ENCODE measurements around the gene ARHGEF35.
"Not testable (repeated sequence)": the region's sequence is repeated elsewhere in the genome, so short reads cannot be mapped to it uniquely, and the experiment has no call there.

The ARHGEF35 gene

DNA sequence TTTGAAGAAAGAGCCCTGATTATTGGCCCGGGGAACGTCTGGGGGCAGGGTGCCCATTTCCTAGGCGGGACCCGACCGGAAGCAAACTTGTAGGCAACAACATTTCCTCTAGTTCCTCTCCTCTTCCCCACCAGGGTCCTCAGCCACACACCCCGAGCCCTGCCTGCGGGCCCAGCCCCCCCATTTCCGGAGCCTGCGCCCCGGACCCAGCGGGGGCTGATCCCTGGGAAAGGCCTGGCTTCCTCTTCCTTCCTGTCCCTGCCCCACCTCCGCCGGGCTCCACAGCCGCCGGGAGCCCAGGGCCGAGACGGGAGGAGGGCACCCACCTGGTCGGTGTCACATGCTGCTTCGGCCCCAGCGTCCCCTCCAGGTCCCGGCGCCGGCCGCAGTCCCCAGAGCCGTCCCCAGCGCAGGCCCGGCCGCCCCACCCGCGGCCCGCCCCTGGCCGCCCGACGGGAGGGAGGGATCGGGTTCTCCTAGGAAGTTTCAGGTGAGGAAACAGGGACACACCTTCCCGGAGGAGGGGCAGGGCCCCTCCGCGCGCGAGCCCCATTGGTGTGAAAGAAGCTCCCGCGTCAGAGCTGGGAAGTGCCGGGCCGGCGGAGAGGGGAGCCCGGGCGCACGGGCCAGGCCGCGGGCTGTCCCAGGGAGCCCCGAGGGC is at the start of gene ARHGEF35:
Gene ARHGEF35 (minus strand): TSS at position 622 of the 661 bp plus-strand sequence. CDS start 7,450 bp downstream, outside the sequence.
- DNase-seq (ENCODE audit: low spot score), result not testable (repeated sequence)

DNA sequence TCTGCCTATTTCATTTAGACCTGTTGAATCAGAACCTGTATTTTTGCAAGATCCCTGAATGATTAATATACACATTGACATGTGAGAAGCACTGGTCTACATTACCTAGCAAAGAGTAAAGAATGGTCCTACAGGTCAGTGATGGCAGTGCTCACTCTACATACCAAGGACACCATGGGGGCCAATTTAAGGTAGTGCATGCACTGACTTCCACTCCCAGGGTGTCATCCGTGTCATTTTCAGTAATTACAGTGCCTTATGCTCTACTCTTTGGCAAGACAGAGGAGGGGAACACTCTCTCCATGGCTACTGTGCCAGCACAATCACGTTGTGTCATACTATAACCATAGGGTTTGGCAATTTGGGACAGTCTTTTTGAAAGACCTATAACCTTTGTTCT is 49.7 kb upstream of the ARHGEF35 start:
- not testable (repeated sequence) for DNase-seq (ENCODE audit: low spot score)

DNA sequence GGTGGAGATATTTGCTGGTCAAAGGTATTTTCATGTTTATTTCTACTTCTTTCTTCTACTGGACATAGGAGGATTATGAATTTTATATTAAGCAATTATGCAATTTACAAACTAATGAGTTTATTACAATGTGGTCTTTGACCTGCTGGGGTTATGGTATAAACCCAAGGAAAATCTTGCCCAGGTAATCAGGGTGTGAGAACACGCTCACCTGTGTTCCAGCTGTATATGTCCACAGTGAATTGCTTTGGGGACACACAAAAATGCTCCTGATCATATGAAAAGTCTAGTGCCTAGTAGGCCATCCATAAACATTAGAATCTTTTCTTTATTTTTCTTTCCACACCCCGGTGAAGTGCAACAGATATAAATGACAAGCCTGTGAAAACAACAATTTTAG is 43.7 kb upstream of the ARHGEF35 start, which contains the start of gene OR2A42:
Gene OR2A42 (minus strand): TSS at position 241 of the 400 bp plus-strand sequence. CDS start 6,762 bp downstream, outside the sequence.
- DNase-seq (ENCODE audit: low spot score), result not testable (repeated sequence)

DNA sequence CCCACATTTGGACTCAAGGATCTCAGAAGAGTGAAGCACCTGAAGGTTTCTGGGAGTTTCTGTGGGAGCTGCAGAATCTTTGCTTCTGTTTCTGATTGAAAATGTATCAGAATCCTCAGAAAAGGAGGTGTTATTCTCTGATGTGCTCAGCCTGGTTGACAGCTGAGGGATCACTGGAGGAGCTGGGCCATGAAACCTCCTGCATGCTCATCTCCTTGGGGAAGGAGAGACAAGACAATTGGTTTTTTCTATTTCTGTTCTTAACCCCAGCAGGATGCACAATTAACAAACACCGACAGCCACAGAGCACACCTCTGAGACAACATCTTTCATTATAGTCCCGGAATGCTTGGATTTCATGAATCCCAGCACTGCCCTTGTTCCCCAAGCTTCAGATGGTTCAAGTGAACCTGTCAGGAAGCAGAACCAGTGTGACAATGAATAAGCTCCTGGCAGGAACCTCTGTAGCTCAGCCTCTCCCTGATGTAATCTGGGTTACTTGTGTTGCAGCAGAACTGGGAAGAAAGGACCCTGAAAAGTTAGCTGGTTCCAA is 43.0 kb upstream of the ARHGEF35 start:
- DNase-seq (ENCODE audit: low spot score), result not testable (repeated sequence)

DNA sequence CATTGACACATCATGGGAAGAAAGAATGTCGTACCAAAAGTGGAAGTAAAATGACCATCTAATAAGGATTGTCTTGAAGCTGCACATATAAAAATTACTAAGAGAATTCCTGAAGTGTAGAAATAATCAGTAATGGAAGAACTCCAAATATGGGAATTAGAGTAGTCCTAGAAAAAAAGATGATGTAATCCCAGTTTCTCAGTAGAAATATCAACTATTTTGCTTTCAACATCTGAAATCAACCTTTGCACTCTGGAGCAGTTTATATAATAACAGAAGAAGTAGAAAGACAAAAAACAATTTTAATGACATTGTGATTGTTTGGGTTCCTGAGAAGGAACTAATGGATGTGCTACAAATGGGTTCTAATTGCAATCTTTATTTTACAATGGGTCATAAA is 37.4 kb upstream of the ARHGEF35 start:
- DNase-seq (ENCODE audit: low spot score), result not testable (repeated sequence)

DNA sequence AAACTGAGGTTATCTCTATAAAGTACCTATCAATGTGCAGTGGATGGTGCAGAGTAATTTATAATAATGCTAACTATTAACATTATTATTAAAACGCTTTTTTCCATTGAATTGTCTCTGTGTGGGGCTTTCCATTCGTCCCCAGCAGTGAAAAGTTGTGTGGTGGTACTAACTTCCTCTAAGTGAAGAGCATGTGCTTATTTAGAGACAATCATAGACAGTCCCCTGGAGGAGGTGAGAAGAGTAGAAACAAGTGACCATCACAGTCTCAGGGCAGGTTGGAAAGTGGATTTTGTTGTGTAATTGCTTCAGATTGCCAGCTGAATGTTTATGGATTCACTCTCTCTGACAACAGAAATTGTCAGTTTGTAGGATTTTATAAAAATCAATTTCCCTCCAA is 35.4 kb upstream of the ARHGEF35 start:
- not testable (repeated sequence) for DNase-seq (ENCODE audit: low spot score)

DNA sequence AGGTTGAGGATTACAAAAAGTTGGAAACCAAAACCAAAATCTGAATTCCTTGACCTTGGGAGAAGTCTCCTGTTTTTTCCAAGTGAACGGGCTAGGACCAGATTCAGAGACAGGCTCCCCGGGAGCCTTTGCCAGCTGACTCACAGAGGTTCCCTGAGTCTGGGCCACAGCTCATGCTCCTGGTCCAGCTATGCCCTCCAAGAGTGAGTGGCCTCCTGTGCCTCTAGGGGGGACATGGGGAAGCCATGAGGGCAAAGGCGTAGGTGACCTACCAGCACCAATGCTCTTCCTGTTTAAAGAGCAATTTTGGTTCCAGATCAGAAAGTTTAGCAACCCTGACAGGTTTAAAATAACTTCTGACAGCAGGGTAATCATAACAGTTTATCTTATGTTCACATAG is 33.2 kb upstream of the ARHGEF35 start:
- DNase-seq (ENCODE audit: low spot score), result not testable (repeated sequence)

DNA sequence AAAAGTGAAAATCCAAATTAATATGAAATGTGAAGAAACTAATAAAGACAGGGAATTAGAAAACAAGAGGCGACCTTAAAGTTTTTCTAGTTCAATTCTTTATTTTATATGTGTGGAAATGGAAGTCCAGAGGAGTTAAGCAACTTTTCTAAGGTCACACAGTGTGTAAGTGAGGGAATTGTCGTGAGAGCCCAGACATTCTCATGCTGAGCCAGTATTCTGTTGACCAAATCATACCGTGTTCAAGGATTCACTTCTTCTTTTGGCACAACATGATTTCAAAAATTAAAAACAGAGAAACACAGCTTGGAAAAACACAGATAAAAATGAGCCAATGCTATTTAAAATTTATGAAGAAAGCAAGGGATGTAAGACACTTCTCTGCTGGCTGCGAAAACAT is 31.2 kb upstream of the ARHGEF35 start:
- not testable (repeated sequence) for DNase-seq (ENCODE audit: low spot score)

DNA sequence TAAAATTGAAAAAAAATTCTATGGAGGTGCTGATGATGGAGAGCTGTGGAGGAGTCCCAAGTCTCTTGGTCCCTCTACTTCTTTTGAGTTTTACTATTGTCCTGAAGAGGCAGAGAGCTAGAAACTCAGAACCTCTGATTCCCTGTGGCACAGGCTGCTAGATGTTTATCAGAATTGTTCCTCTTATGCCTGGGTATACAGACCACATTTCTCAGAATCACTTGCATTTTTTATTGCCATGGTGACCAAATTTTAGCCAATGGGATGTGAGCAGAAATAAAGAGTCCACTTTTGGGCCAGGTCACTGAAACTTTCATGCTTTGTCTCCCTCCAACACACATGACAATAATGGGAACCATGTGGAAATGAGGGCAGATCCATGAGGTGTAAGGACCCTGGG is 28.0 kb upstream of the ARHGEF35 start:
- DNase-seq (ENCODE audit: low spot score), result not testable (repeated sequence)

DNA sequence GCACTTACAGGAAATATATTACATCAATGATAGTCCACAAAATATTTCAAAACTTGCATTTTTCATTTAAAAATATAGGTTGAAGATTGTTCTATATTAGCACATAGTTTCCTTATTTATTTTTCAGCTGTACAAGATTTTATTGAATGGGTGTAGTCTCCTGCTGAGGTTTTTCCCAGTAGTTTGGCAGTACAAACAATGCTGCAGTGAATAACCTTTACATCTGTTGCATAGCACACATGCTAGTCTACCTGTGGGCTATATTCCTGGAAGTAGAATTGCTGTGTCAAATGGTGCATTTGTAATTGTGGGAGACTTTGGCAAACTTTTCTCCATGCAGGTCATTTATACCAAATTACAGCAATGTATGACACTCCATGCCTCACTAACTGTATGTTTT is 24.9 kb upstream of the ARHGEF35 start:
- DNase-seq (ENCODE audit: low spot score), result not testable (repeated sequence)

DNA sequence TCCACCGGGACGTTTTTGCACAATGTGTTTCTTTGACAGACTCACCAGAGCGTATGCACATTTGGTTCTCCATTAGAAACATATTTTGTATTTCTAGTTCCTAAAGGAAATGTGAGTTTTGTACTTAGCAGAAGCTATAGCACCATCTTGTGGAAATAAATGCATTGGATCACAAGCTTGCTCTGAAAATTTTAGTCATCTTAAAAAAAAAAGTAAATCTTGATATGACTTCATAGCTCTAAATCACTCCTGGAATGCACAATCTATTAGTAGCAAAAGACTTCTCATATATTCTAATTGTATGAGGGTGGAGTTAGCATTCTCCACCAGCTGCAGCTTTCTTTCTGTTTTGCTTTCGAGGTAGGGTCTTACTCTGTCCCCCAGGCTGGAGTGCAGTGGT is 23.5 kb upstream of the ARHGEF35 start:
- DNase-seq (ENCODE audit: low spot score), result not testable (repeated sequence)

DNA sequence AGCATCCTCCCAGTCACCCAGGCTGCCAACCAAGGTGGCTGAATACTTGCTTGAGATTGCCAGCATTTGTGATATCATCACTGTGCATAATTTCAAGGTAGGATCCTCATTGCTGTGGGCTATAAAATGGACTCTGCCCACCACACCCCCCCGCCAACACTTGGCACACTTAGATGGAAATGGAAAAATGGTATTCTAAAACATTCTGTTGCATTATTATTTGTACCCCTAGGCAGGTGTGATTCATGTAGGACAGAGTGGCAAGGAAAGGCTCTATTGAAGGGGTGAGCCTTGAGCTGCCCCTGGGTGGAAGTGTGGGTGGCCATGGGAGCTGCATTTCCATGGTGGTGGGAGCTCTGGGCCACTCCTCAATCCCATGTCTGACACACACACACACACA is 22.9 kb upstream of the ARHGEF35 start:
- not testable (repeated sequence) for DNase-seq (ENCODE audit: low spot score)

DNA sequence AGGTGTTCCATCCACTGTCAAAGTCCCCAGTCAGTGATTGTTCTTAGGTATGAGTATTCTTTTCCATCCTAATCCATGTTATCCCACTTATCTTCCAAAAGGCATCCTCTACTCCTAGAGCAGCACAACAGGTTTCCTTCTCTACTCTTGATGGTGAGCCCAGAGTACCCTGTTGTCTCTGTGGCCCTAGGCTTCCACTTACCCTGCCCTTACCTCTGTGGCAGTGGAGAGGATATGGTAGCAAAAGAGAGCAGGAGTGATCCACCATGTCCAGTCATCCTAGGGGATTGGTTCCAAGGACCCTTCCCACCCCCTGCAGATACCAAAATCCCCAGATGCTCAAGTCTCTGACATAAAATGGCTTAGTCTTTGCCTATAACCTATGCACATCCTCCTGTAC is 21.6 kb upstream of the ARHGEF35 start:
- DNase-seq (ENCODE audit: low spot score), result not testable (repeated sequence)

DNA sequence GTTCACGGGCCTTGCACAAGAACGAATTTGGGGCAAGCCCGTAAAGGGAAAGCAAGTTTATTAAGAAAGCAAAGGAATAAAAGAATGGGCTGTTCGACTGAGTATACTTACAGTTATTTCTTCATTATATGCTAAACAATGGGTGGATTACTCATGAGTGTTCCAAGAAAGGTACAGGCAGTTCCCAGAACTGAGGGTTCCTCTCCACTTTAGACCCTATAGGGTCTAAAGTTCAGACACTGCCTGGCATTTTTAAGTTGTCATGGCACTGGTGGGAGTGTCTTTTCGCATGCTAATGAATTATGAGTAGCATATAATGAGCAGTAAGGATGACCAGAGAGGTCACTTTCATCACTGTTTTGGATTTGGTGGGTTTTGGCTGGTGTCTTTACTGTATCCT is 9.7 kb upstream of the ARHGEF35 start:
- not testable (repeated sequence) for DNase-seq (ENCODE audit: low spot score)

DNA sequence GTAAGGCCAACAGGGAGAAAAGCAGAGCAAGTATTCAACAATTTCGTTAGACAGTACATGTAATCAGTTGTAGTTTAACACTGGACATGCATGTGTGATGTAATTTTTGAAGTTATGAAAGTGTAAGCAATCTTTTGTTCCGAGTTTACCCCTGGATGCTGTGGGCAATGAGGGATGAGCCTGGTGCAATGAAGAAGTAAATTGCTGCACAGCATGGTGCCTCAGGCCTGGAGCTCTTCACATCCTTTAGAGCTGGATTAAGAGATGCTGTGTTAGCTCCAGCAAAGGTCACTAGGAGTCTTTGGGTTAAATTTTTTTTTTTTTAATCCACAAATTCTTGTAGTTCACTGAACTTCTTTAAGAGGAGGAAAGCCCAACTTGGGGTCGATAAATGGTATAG is 7.5 kb upstream of the ARHGEF35 start:
- not testable (repeated sequence) for DNase-seq (ENCODE audit: low spot score)

DNA sequence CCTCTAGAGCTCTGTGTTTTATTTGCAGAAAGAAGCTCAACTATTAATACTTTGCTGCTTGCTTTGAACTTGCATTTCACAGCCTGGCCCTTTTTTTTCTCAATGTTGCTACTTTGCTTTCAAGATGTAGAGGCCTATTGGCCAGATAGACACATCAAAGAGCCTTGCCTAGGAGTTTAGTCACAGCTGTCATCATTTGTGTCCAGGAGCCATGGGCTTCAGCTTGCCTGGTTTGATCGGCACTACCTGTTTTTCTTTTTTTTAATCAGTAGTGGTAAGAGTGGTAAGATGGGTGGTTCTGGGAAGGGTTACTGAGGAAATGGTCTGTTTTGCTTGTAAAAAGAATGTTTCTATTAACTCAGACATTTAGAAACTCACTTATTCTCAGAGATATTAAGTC is 6.3 kb upstream of the ARHGEF35 start:
- not testable (repeated sequence) for DNase-seq (ENCODE audit: low spot score)

DNA sequence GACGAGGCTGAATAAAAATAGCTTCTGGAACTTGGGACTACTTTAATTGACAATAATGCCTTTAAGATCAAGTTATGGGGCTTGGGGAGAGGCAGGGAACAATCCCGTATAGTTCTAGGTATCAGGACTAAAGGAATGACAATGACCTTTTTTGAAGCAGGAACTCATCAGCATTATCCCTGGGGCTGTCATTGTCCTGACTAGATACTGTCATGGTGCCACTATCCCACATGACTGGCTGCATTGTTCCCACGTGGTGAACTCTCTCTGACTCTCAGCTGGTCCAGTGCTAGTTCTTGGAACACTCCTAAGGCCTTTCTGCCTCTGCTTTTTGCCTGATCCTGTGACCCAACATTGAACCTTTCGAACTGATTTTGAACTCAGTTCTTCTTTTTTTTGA is 3.3 kb upstream of the ARHGEF35 start:
- DNase-seq (ENCODE audit: low spot score), result not testable (repeated sequence)

DNA sequence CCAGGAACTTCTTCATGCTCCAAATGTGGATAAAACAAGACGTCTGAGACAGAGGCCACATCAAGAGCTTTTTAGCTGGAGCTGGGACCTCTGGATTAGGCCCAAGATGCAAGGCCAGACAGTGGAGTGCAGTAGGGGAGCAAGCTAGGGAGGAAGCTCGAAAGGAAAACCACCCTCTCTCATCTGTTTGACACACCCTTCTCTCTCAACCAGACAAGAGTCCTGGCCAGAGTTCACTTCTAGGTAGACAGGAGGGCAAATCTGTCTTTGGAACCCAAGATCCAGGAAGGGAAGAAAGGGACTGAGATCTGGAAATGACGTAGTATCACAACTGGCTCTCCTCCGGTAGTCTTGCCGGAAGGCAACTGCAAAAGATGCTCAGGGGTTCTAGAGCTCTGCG is 1.2 kb downstream of the ARHGEF35 start:
- not testable (repeated sequence) for DNase-seq (ENCODE audit: low spot score)

DNA sequence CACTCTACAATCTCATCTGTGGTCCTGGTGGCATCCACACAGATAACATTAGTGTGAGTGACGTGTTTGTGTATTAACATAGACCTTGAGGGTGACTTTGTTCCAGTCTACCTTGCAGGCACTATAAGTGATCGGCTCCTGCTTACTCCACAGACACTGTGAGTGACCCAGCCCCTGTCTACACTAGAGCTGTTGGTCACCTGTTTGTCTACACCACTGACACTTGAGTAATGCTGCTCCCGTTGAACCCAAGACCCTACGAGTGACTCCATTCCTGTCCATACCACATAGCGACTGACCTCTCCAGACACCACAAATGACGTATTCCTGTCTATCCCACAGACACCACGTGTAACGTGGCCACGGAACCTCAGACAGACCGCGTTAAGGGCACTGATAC is 1.9 kb downstream of the ARHGEF35 start:
- DNase-seq (ENCODE audit: low spot score), result not testable (repeated sequence)

DNA sequence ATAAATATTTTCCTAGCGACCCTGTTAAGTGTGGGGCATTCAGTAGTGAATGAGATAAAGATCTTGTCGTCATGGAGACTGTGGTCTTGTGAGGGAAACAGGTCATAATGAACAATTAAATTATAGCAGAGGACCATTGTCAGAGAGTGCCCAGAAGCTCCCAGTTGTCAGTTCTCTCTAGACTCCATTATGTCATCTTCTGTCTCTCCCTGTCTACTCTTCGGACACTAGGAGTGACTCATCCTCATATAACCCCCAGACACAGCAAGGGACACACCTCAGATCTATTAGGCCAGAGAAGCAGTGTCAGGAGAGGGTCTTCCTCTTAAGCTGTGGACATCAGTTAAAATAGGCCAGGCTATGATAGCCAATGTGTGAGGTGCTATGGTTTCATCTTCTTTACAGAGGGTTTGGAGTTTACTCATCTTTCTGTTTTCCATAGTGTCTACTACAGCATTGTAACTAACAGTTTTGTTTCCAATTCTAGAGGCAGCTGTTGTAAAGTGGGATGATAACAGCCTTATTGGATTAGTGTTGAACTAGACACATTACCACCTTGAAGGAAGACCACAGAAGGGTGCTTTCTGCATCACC is 7.0 kb downstream of the ARHGEF35 start:
- not testable (repeated sequence) for DNase-seq (ENCODE audit: low spot score)

DNA sequence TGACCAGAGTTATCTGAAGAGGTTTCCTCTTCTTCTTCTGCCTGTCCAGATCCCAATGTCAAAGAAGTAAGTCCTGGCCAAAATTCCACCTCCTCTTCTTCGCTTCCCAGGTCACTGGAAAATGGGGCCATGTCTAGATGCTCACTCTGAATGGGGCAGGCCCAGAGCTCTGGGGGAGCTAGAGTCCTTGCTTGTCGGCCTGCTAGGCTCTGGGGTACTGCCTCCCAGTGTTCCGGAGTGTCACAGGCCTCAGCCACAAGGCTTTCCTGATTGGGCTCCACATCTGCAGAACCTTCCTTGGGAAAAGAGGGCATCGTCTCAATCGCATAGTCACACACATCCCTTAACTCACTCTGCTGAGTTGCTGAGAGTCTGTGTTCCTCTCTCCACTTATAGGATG is 7.8 kb downstream of the ARHGEF35 start:
- DNase-seq (ENCODE audit: low spot score), result not testable (repeated sequence)

DNA sequence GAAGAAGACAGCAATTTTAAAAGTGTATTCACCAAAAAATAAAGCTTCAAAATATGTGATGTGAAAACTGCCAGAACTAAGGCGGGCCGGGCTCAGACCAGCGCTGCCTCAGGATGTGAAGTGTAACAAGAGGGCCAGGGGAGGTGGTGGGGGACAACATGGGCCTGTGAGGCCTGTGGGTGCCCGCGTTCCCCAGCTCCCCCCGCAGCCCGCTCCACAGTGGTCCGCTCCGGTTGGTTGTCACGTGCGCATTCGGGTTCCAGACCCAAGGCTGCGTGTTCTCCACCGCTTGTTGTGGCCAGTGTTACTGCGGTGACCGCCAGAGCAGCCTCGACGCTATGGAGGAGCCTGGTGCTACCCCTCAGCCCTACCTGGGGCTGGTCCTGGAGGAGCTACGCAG is 12.5 kb downstream of the ARHGEF35 start, which contains the start of gene CTAGE4:
Gene CTAGE4 (plus strand): TSS at position 301 of the 400 bp plus-strand sequence. CDS start 38 bp downstream, at position 339.
- not testable (repeated sequence) for DNase-seq (ENCODE audit: low spot score)

DNA sequence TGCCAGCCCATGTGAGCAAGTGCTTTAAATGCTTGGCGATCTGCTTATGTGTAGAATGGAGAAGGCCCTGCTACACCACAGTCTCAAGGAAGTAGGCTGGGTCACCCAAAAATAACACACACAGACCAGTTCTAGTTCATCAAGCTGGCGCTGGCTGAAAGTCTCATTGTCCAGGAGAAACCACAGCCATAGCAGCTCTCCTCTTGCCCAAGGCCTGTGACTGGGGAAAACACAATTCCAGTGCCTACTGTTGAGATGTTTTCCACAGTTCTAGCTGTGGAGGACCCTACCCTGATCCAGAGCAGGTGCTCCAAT is 16.5 kb downstream of the ARHGEF35 start:
- not testable (repeated sequence) for DNase-seq (ENCODE audit: low spot score)
